Measurements from ENCODE around the gene ABCA6.

ABCA6 gene

GRCh38 chr17:69046121-69046807 lies 95.4 kb downstream of the ABCA6 start:
- DNase-seq = no peak

- DNase-seq = no peak
Measured at GRCh38 chr17:69045646-69046045, 96.0 kb downstream of the ABCA6 start.

DNA sequence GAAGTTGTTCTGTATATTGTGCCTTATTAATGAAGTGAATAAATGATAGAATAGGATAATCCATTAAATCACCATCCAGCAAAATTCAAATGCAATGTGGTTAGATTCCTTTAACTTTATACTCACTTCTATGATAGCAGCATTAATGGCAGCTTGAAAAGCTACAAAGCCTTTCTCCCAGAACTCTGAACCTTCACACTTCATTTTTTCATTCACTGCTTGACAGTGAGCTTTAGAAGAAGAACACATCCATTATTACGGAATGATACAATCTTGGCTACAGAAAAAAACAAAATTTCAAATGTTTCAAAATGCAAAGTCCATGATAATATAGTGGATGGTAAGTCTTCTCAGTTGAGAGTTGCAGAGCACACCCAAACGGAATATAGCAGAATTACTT lies 97.3 kb downstream of the ABCA6 start:
- DNase-seq = no peak

DNA sequence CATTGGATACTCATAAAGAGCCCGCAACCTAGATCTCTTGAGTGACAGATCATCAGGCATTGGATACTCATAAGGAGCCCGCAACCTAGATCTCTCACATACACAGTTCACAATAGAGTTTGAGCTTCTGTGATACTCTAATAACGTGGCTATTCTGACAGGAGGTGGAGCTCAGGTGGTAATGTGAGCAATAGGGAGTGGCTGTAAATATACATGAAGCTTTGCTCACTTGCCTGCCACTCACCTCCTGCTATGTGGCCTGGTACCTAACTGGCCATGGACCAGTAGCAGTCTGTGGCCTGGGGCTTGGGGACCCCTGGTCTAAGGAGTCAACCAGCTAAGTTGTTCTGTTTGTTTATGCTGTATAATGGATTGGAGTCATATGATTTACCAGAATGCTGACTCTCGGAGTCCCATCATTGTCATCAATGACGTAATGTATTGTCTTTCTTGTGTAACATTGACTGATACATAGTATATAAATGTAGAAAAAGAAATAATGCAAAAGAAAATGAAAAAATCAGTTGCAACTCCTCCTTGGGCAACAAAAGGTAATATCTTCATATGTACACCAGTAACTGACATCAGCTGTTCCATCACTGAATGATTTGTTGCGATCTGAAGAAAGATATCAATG lies 98.5 kb downstream of the ABCA6 start:
- no peak for DNase-seq

- no peak for DNase-seq
Measured at GRCh38 chr17:69042308-69042707, 99.4 kb downstream of the ABCA6 start.

GRCh38 chr17:69031839-69032238 lies 109.9 kb downstream of the ABCA6 start:
- DNase-seq = no peak

DNA sequence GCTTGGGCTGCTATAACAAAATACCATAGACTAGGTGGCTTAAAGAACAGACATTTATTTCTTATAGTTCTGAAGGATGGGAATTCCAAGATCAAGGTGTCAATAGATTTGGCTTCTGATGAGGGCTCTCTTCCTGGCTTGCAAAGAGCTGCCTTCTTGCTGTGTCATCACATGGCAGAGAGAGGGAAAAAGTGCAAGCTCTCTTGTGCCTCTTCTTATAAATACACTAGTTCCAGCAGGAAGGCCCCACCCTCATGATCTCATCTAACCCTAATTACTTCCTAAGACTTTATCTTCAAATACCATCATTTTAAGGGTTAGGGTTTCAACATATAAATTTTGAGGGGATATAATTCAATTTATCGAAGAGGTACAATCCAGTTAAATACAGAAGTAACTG lies 111.5 kb downstream of the ABCA6 start:
- no peak for DNase-seq
